Measurements from ENCODE around the gene SLC51B.
"Not testable (repeated sequence)": the region's sequence is repeated elsewhere in the genome, so short reads cannot be mapped to it uniquely, and the experiment has no call there.

Gene SLC51B

DNA sequence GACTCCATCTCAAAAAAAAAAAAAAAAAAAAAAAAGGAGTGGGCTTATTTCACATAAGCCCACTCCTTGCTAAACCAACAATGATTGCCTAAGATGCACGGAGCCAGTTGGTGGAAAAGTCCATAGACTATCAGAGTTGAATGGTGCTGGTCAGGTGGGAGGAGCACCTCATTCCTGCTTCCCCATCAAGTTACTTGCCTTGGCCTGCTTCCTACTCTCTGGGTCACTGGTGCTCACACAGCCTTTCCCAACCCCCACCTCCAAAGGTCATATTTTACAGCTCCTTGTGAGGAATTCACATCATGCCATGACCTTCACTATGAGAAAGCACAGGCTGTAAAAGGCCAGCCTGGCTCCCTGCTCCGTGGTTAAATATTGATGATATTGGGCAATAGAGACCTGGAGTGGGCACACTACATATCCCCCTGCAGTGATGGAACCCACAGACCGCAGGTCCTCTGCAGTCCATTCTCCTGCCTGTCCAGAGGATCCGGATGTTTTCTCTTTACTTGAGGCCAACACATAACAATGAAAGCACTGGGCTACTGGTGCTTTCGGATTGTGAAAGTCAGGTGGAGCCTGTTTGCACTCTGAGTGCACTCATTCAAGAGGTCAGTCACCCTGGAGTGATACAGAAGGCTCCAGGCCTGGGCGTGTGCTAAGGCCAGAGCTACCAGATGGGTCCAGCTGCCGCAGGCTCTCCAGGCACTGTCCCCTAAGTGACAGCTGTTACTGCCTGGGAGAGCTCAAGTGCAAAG is at the start of gene SLC51B:
SLC51B (plus strand) TSS at position 664 of the 758 bp plus-strand sequence. CDS start 4,618 bp downstream, outside the sequence.
- no peak for DNase-seq (ENCODE audit: low read depth)

DNA sequence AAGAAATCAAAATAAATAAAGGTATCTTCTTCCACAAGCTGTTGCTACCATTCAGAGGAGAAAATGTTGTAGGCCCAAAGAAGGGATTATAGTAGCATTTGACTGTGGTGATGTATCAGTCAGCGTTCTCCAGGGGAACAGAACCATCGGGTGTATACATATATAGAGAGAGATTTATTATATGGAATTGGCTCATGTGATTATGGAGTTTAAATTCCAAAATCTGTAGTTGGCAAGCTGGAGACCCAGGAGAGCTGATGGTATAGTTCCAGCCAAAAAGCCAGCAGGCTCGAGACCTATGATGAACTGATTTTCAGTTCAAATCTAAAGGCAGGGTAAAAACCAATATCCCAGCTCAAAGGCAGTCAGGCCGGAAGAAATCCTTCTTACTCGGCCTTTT is 48.1 kb upstream of the SLC51B start:
- no peak for DNase-seq (ENCODE audit: low read depth)

DNA sequence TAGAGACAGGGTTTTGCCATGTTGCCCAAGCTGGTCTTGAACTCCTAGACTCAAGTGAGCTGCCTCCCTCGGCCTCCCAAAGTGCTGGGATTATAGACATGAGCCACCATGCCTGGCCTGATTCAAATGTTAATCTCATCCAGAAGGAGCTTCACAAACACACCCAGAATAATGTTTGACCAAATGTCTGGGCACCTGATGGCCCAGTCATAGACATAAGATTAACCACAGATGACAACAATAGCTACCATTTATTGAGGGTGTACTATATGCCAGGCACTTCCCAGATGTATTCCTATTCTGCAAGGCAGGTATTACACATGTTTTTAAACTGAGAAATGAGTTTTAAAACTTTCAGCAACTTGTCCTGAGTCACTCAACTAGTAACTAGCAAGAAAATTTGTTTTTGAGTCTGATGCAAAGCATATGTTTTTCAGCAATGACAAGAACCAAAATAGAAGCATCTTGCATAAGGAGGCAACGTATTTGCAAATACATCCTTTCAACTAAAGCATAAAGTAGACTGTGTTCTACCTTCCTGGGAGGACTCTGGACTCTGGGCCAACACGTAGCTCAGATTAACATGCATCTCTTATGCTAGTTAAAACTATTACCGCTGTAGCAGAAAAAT is 47.3 kb upstream of the SLC51B start:
- no peak for DNase-seq (ENCODE audit: low read depth)

DNA sequence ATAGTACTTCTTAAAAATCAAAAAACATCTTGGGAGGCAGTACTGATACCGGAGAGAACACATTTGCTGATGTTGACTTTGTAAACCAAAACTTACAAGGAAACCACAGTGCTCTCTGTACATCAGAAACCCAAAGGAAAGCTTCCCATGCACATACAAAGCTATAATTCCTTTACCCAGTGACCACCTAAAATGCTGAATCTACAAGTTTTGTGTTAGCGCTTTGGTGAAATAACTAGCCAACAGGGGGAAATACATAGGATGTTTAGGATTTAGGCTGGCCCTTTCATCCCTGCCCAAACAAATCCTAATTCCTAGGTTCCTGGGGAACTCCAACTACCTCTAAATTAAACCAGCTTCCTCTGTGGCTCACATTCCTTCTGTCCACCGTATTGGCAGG is 40.2 kb upstream of the SLC51B start:
- DNase-seq (ENCODE audit: low read depth): no peak

DNA sequence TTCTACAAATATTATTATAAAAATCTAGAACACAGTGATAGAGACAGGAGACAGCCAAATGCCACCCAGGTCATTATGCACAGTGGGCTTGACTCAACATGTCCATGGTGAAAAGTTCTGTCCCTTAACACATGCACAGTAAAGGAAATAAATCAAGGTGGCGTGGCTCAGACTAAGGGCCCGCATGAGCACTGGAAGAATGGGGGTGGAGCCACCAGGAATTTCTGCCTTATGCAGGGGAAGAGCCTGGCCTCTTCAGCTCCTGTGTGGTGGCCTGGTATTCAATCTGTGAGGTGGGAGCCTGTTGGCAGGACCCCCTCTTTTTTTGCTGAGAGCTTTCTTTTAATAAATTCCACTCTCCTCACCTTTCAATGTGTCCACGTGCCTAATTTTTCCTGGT is 38.3 kb upstream of the SLC51B start:
- DNase-seq (ENCODE audit: low read depth): no peak

DNA sequence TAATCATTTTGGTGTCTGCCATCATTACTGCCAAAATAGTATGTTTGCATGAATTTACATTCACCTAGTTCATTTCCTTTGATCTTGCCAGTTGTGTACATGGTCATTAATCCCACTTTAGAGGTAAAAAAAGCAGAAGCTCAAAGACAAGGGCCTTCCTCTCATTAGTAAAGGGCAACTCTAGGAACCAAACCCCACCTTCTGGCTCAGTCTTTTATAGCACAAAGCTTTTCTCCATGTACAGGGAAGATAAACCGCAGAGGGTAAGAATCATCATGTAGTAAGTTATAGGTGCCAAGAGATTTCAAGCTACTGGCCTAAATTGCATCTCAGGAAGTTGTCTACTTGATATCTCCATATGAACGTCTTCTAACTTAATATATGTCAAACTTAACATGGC is 36.2 kb upstream of the SLC51B start:
- DNase-seq (ENCODE audit: low read depth): no peak

DNA sequence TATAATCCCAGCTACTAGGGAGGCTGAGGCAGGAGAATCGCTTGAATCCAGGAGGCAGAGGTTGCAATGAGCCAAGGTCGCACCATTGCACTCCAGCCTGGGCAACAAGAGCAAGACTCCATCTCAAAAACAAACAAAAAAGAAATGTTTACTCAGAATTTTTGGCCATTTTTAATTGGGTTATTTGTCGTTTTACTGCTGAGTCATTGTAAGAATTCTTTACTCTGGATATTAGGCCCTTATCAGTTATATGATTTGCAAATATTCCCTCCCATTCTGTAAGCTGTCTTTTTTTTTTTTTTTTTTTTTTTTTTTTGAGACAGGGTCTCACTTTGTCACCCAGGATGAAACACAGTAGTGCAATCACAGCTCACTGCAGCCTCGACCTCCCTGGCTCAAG is 34.0 kb upstream of the SLC51B start:
- DNase-seq (ENCODE audit: low read depth): not testable (repeated sequence)

DNA sequence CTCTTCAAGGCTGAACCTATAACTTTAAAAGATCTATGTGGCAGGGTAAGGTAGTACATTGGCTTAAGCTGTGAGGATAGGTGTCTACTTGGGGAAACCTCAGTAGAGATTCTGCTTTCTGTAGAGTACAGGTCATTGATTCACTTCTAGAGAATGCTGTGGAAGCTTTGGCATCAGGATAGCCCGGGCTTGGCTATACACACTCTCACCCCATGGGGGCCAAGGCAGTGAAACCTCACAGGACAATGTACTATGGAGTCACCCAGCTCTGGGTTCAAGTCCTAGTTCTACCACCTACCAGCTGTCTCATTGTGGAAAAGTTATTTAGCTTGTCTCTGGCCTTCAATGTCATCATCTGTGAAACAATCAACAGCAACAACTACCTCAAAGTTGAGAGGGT is 24.8 kb upstream of the SLC51B start:
- DNase-seq (ENCODE audit: low read depth): no peak

DNA sequence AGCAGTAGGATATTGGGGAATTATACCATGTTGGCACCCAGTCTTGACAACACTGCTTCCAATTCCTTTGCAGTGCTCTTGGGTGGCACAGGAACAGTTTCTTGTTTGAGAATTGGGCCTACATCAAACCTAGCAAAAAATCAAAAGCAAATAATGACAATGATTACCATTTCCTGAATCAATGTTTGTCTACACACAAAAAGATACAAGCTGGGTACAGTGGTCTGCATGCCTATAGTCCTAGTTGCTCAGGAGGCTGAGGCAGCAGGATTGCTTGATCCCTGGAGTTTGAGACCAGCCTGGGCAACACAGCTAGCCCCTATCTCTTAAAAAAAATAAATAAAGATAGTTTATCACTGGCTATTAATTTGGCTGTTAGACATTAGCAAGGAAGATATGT is 23.7 kb upstream of the SLC51B start:
- DNase-seq (ENCODE audit: low read depth): no peak

DNA sequence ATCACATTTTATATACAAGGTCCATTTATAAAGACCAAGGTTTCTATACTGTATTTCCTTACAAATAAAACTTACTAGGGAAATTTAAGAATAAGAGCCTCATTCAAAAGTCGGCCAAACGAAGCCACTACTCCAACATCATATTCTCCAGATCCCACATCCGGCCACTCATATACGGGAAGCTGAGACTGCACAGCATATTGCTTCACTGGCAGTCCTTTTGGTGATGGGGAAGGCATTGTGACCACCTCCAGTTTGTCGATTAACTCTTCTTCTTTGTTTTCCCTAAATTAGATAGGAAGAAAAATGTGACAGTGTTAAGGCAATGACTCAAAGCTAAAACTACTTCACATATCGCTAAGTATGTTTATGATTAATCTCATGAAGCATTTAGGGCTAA is 18.4 kb upstream of the SLC51B start:
- DNase-seq (ENCODE audit: low read depth): no peak

DNA sequence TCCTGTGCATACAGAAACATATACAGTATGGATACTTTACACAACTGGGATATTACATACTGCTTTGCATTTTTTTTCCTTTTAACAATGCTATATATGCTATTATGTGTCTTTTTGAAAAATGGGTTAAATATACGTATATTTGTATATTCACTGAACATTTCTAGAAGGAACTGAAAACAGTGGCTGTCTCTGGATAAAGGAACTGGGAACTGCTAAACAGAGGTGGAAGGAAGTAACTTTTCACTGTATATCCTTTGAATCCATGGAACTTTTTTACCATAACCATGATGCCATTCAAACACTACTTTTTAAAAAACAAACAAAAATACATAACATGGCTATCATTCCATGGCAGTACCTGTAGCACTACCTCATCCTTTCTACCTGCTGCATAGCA is 17.6 kb upstream of the SLC51B start:
- DNase-seq (ENCODE audit: low read depth): no peak

DNA sequence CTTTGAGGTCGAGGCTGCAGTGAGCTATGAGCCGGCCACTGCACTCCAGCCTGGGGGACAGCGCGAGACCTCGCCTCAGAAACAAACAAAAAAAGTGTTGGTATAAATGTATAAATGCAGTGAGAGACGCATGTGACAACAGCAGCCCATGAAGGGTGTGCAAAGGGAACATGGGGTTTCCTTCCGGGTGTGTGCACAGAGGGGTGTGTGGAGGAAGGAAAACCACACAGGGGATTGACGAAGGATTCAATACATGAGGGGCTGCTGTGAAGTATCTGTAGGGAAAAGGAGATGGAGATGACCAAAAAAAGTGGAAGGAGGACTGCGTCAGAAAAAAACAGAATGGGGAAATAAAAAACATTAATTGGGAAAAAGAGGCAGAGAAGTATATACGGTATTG is 16.8 kb upstream of the SLC51B start:
- no peak for DNase-seq (ENCODE audit: low read depth)

DNA sequence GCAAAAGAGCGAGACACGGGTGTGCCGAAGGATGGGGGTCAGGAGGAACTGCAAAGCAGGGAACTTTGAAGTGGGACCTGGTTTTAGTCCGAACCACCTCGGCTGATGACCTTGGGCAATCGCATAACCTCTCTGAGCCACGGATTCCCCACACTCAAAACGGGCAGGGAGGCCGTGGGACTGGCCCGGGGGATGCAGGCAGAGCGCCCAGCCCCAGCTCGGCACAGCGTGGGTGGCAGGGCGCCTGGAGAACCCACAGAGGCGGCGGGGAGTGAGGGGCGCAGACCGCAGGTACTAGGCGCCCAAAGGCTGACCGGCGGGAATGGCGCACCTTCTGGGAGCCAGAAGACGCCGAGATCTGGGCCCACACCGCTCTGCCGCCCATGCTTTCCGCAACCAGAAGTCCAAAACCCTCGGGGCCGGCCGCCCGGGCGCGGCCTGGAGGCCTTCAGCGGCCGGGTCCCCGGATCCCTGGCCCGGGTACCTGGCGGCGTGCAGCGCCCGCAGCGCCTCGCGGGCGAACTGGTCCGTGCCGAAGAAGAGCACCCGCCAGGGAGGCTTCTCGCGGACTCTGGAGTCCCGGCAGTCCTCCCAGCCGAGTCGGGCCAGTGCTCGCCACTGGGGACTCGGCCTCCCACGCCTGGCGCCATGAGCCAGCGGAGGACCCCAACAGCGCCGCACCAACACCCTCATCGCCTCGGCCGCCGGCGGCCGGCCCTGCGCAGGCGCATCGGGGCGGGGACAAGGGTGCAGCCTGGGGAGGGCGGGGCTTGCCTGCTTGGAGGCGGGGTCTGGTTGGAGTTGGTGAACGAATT is 16.1 kb upstream of the SLC51B start, which contains the start of gene MTFMT:
MTFMT (minus strand) TSS at position 719 of the 815 bp plus-strand sequence; CDS start at position 693, 26 bp downstream.
- peak; percentile 93 for DNase-seq (ENCODE audit: low read depth)

DNA sequence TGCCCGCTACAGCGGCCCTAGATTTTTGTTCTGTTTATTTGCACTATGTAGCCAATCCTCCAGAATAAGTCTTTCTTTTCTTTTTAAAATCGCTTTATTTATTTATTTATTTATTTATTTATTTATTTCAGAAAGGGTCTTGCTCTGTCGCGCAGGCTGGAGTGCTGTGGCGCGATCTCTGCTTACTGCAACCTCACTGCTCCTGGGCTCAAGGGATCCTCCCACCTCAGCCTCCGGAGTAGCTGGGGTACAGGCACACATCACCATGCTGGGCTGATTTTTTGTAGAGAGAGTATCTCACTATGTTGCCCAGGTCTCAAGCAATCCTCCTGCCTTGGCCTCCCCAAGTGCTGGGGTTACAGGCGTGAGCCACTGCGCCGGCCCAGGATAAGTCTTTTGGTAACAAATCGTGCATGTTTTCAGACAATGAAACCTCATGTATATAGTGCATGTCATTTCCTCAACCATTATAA is 15.4 kb upstream of the SLC51B start:
- no peak for DNase-seq (ENCODE audit: low read depth)

DNA sequence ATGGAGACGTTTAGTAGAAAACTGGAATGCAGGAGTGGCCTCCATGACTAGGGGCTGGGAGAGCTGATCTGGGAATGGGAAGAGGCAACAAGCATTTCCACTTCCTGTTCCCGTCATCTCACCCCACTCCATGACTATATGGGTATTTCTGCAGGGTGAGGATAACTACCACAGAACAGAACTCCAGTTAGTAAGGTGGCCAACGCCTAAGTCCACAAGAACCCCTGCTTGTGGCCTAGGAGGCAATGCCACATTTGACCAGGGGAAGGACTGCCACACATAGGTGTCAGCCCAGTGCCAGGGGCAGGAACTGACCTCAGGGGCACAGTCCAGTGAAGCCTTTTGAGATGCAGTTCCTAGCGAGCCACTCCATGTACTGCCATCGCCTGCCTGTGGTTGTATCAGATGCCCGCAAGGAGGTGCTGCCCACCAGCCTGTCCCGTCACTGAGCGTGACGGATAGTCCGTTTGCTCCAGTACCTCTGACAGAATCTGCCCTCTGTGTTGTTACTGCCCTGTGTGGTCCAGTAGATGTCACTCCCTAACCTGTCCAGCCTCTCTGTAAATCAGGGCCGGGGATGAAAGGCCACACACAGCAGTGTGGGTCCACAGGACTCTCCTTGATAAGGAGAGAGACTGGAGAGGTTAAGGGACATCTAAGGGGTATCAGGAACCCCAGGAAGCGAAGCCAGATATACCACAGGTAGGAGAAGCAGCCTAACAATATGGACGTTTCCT is 12.2 kb upstream of the SLC51B start:
- DNase-seq (ENCODE audit: low read depth): no peak

DNA sequence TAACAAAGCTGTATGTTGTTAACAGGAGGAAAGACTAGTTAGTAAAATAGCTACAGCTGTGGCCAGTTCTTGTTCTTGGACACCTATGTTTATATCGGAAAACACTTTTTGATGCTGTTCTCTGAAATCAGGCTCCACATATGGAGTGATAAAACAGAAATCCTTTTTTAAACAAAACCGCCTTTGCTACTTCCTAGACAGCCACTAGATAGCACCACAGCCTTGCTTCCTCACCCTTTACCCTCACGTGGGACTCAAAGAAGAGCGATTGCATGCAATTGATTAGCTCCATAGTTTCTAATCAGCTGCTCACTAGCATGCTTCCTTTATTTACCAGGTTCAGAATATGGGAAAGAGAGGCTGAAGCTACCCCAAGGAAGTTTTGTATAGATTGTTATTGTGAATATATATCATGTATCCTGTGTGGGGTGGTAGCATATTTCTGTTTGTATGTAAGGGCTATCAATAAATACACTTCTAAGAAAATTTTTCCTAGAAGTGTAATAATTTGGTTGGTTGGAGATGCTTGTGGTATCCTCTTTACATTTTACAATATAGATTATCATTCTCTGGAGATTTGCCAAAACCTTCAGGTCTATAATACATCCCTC is 11.4 kb upstream of the SLC51B start:
- no peak for DNase-seq (ENCODE audit: low read depth)

DNA sequence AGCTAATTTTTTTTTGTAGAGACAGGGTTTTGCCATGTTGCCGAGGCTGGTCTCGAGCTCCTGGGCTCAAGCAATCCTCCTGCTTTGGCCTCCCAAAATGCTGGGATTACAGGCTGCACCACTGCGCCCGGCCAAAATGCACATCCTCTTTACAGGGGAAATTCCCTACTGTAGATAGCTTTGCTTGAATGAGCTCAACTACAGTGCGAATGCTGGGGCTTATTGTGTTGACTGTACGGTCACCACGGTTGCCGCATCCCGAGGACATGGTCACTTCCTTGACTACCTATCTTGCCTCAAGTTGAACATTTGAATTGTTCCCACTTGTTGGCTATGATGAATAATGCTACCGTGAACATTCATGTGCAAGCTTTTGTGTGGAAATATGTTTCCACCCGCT is 10.5 kb upstream of the SLC51B start:
- DNase-seq (ENCODE audit: low read depth): no peak

DNA sequence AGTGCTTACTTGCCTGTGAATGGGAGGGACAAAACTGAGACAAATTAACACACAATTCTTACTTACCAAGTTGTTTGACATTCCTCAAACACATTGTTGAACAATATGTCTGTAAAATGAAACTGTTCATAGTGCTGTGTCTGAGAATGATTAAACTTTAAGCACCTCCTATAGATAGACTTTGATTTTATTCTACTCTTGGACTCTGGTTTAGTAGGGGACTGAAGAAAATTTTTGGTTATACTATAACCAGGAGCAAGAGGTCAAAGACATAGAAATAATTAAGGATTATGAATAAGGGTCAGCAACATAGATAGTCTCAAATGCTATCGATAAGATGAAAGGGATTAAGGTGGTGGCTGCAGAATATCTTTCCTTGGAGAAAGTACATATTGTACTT is 7.9 kb upstream of the SLC51B start:
- DNase-seq (ENCODE audit: low read depth): no peak

DNA sequence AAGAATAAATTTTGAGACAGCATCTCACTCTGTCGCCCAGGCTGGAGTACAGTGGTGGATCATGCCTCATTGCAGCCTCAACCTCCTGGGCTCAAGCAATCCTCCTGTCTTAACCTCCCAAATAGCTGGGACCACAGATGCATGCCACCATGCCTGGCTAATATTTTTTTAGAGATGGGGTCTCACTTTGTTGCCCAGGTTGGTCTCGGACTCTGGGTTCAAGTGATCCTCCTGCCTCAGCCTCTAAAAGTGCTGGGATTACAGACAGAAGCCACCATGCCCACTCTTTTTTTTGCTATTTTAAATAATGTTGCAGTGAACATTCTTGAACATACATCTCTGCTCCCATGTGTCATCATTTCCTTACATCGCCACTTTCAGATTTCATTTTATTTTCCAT is 6.8 kb upstream of the SLC51B start:
- DNase-seq (ENCODE audit: low read depth): no peak

DNA sequence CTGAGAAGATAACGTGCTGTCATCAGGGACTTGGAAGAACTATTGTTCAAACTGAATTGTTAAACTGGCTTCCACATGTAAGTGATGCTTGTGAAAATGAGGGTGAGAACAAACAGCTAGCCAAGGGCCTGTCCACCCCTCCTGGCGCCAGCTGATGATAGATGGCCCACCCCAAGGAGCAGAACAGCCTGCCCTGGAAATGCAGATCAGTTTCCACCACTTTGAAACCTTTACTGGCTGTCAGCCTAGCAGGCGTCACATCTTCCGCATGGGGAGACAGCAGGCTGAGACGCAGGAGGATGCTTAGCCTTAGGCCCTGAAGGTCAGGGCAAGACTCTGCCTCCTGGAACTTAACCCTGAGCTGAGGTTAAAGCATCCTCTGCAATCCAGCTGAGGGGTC is 6.4 kb upstream of the SLC51B start:
- DNase-seq (ENCODE audit: low read depth): no peak

DNA sequence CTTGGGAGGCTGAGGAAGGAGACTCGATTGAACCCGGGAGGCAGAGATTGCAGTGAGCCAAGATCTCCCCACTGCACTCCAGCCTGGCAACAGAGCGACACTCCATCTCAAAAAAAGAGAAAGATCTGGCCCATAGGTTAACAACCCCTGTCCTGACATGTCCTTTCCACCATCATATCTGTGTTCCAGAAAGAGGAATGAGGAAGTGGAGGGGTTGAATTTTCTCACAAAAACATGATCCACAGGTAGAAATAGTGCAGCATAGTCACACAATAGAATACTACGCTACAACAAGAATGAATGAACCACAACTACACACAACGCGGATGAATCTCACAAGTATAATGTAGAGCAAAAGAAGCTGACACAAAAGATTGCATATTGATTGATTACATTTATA is 4.7 kb upstream of the SLC51B start:
- DNase-seq (ENCODE audit: low read depth): no peak

DNA sequence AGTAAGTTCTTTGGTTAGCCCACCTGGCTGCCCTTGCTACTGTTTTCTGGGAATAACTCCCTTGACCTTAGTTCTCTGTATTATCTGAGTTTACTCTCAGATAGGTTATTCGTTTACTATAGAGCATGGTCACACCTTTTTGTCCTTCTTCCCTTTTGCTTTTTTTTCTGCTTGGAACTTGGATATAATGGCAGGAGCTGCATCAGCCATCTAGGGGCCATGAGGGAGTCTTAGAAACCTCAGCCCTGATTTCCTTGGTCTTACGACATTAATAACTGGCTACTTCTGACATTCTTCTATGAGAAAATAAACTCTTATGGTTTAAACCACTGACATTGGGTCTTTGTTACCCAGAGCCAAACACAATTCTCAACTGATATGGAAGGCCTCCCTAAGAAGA is 3.4 kb upstream of the SLC51B start:
- DNase-seq (ENCODE audit: low read depth): no peak

All from activated T-cell treated with anti-CD3 and anti-CD28 coated beads for 24 hours (primary cell).